Measurements from ENCODE around the gene PTX3. TPM values are rescaled to one million over a fixed set of nuclear protein-coding genes. Genes with fewer than 3 reads are reported as not detected.

The PTX3 gene
- total RNA-seq, 3 donors from 2014 or later: 10.1 to 94.1 (median 36.9) TPM

GRCh38 chr3:157418104-157418503, 18.5 kb upstream of the PTX3 start:
- Histone ChIP-seq H3K27me3 (no peaks in the 10 kb centered on the region), H3K36me3 (no peaks in the 10 kb centered on the region), H3K4me3 (no peak overlapping the region), H3K27ac (no peak overlapping the region), H3K4me1 (no peaks in the 10 kb centered on the region), H3K9me3 (no peaks in the 10 kb centered on the region)
- no peak for DNase-seq (ENCODE audit: low spot score in 2 of 2)
- intact Hi-C loops (cut with DNase I; ENCODE audit: low total_unique reads): no loop called here
- TF ChIP-seq POLR2AphosphoS5 (IDR thresholded peaks at IDR 0.05) (no peak), POLR2A (IDR thresholded peaks at IDR 0.05) (no peak), CTCF (IDR thresholded peaks at IDR 0.05) (no peak)

GRCh38 chr3:157420606-157421130, 16.0 kb upstream of the PTX3 start:
- intact Hi-C loops (cut with DNase I; ENCODE audit: low total_unique reads): no loop called here
- no peaks in the 10 kb centered on the region for H3K27me3 ChIP-seq
- no peak for DNase-seq (ENCODE audit: low spot score in 2 of 2)
- H3K4me3 ChIP-seq: no peak overlapping the region
- TF ChIP-seq CTCF (IDR thresholded peaks at IDR 0.05) (no peak), POLR2AphosphoS5 (IDR thresholded peaks at IDR 0.05) (no peak), POLR2A (IDR thresholded peaks at IDR 0.05) (no peak)
- H3K27ac ChIP-seq: no peak overlapping the region
- H3K36me3 ChIP-seq: no peaks in the 10 kb centered on the region
- no peaks in the 10 kb centered on the region for H3K9me3 ChIP-seq
- no peaks in the 10 kb centered on the region for H3K4me1 ChIP-seq

GRCh38 chr3:157423337-157423736, 13.3 kb upstream of the PTX3 start:
- intact Hi-C loops (cut with DNase I; ENCODE audit: low total_unique reads): no loop called here
- H3K27ac ChIP-seq: no peak overlapping the region
- no peaks in the 10 kb centered on the region for H3K4me1 ChIP-seq
- no peaks in the 10 kb centered on the region for H3K27me3 ChIP-seq
- TF ChIP-seq POLR2A (IDR thresholded peaks at IDR 0.05) (no peak), CTCF (IDR thresholded peaks at IDR 0.05) (no peak), POLR2AphosphoS5 (IDR thresholded peaks at IDR 0.05) (no peak)
- no peak overlapping the region for H3K4me3 ChIP-seq
- H3K9me3 ChIP-seq: no peaks in the 10 kb centered on the region
- no peaks in the 10 kb centered on the region for H3K36me3 ChIP-seq
- DNase-seq (ENCODE audit: low spot score in 2 of 2): no peak

- intact Hi-C loops (cut with DNase I; ENCODE audit: low total_unique reads): no loop called here
- H3K9me3 ChIP-seq: no peaks in the 10 kb centered on the region
- DNase-seq (ENCODE audit: low spot score in 2 of 2): no peak
- no peaks in the 10 kb centered on the region for H3K36me3 ChIP-seq
- TF ChIP-seq POLR2AphosphoS5 (IDR thresholded peaks at IDR 0.05) (no peak), CTCF (IDR thresholded peaks at IDR 0.05) (no peak), POLR2A (IDR thresholded peaks at IDR 0.05) (no peak)
- no peak overlapping the region for H3K4me3 ChIP-seq
- H3K27me3 ChIP-seq: no peaks in the 10 kb centered on the region
- H3K27ac ChIP-seq: no peak overlapping the region
- H3K4me1 ChIP-seq: no peaks in the 10 kb centered on the region
Measured at GRCh38 chr3:157427901-157428300, 8.7 kb upstream of the PTX3 start.

- Histone ChIP-seq H3K27me3 (no peaks in the 10 kb centered on the region), H3K4me3 (no peak overlapping the region), H3K9me3 (no peaks in the 10 kb centered on the region), H3K27ac (no peak overlapping the region), H3K4me1 (no peaks in the 10 kb centered on the region), H3K36me3 (no peaks in the 10 kb centered on the region)
- intact Hi-C loops (cut with DNase I; ENCODE audit: low total_unique reads): no loop called here
- TF ChIP-seq CTCF (IDR thresholded peaks at IDR 0.05): no peak
- no peak for TF ChIP-seq POLR2AphosphoS5 (IDR thresholded peaks at IDR 0.05)
- no peak for TF ChIP-seq POLR2A (IDR thresholded peaks at IDR 0.05)
- DNase-seq (ENCODE audit: low spot score in 2 of 2): no peak
Measured at GRCh38 chr3:157428853-157429252, 7.8 kb upstream of the PTX3 start.

Measured in breast epithelium (tissue), 4 donors.